NCI-H2196 treated with DMSO at 0.1 percent for 48 hours (cell line): Measurements from ENCODE around the gene FLNA.
"Not testable (repeated sequence)": the region's sequence is repeated elsewhere in the genome, so short reads cannot be mapped to it uniquely, and the experiment has no call there.

Experiments
- DNase-seq: peaks from one replicate; lab custom pipeline; 2025; ENCODE audit not compliant: unreplicated experiment; lab: John Stamatoyannopoulos, UW

FLNA gene

GRCh38 chrX:154341399-154342298, 32.8 kb downstream of the FLNA start:
- not testable (repeated sequence) for DNase-seq

DNA sequence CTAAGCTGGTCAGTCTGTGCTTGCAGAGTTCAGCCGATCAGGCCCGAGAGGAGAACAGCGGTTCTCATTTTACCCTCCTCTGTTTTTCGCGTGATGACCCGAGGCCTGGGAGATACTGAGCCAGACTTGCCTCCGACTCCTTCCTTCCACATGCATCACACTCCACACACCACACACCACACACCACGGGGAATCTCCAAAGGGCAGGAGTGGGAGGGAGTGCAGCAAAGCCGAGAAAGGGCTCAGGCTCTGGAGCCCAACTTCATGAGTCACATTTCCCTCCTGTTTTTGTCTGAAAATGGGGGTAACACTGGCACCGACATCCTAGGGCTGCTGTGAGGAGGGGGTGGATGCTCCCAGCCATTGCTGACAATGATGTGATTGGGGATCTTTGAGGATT, 39.9 kb downstream of the FLNA start:
- DNase-seq: no peak

DNA sequence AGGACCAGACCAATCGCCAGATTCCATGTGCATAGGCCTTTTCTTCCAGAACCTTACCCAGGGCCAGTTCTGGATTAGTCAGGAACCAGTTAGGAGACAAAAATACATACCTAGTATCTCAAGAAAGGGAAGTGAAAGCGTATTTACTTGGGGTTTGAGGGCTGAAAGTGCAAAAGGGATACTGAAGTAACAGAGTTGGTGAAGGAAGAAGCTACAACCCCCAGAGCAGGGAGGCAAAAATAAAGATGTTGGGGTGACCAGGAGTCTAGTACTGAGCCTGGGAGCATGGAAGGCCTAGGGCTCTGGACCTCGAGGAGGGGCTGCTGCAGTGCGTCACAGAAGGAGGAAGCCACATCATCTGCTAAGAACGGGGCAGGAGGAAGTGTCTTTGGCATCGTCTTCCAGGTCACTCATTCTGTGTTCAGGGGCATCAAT, 40.6 kb downstream of the FLNA start:
- DNase-seq: no peak

- DNase-seq: no peak
These were observed 41.3 kb downstream of the FLNA start for GRCh38 chrX:154333116-154333515.

DNA sequence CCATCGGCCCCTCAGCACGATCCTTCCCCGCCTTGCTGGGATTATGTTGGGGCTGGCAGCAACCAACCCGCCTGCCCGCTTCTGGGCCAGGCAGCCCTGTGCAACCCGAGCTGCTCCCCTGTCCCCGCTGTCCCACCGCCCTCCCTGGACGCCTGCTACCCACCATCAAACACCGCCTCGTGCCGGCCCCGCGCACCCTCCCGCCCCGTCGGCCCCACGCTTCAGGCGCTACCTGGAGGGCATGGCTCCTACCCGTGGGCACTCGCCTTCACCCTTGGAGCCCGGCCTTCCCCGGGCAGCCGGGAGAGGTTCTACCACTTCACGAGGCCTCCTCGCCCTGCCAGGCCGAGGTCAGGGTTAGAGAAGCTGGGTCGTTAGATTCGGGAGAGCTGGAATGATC, 41.9 kb downstream of the FLNA start:
- DNase-seq: no peak

GRCh38 chrX:154329294-154329693, 45.1 kb downstream of the FLNA start:
- DNase-seq: no peak

- DNase-seq: no peak
These were observed 45.8 kb downstream of the FLNA start for GRCh38 chrX:154328646-154329045.

- no peak for DNase-seq
These were observed 47.2 kb downstream of the FLNA start for GRCh38 chrX:154327038-154327820.

- DNase-seq: no peak
These were observed 48.9 kb downstream of the FLNA start for GRCh38 chrX:154325541-154325940.

DNA sequence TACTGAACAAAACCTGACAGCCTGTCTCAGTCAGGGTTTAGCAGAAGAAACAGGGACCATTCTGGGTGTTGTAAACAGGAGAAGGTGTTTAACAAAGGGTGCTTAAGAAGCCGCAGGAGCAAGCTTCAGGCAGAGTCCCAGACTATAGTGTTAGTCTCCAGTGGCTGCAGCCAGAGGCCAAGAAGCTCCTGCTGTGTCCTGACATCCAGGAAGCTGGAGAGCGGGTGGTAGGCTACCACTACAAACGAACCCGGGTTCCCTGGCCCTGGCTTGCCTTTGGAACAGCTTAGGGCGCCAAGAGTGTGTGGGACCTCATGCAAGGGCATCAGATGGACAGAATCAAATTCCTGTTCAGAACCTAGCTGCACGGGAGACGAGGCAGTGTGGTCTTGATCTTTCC, 50.9 kb downstream of the FLNA start:
- DNase-seq: no peak

- no peak for DNase-seq
These were observed 51.5 kb downstream of the FLNA start for GRCh38 chrX:154322890-154323289.

- no peak for DNase-seq
These were observed 52.8 kb downstream of the FLNA start for GRCh38 chrX:154321594-154321993.

GRCh38 chrX:154321152-154321551, 53.3 kb downstream of the FLNA start:
- no peak for DNase-seq

DNA sequence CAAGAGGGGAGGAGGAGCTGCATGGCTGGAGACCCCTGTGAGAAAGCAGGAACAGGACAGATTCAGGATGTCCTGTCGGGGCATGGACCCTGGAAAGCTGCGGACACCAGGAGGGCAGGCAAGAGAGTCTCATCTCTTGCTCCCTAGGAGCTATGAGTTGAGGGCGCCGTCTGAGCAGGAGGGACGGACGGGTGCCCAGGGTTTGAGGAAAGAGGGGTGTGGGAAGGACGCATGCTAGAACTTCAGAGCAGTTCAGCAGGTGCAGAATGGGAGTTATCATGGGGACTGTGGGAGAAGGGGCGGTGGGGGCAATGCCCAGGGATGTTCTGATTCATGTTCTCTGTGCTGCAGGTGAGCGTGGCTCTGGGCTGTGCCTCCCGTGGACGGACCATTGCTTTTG, 54.0 kb downstream of the FLNA start:
- no peak for DNase-seq

DNA sequence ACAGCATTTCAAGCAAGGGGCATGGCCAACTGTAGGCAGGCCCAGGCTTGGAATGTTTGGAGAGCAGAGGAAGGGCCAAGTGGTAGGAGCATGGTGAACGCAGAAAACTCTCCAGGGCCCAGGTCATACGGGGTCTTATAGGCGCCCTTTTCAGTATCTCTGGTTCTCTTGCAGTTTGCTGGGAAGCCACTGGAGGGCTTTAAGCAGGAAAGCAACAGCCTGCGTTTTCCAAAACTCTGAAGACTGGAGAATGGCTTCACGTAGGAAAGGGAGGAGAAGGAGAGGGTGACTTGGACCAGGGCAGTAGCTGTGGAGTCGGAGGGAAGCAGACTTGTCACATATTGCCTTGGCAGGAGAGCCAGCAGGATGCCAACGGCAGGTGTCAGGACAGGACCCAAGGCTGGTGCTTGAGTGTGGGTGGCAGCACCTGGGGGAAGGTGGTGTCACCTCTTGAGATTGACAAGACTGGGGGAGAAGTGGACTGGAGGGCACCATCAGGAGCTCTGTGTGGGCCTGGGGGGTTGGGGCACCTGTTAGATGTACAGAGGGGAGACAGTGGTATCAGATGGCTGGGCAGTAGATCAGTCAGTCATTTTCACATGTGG, 56.9 kb downstream of the FLNA start:
- no peak for DNase-seq

GRCh38 chrX:154315416-154315815, 59.0 kb downstream of the FLNA start:
- no peak for DNase-seq

- DNase-seq: no peak
These were observed 61.3 kb downstream of the FLNA start for GRCh38 chrX:154313147-154313546.

- DNase-seq: no peak
These were observed 62.3 kb downstream of the FLNA start for GRCh38 chrX:154312116-154312515.

DNA sequence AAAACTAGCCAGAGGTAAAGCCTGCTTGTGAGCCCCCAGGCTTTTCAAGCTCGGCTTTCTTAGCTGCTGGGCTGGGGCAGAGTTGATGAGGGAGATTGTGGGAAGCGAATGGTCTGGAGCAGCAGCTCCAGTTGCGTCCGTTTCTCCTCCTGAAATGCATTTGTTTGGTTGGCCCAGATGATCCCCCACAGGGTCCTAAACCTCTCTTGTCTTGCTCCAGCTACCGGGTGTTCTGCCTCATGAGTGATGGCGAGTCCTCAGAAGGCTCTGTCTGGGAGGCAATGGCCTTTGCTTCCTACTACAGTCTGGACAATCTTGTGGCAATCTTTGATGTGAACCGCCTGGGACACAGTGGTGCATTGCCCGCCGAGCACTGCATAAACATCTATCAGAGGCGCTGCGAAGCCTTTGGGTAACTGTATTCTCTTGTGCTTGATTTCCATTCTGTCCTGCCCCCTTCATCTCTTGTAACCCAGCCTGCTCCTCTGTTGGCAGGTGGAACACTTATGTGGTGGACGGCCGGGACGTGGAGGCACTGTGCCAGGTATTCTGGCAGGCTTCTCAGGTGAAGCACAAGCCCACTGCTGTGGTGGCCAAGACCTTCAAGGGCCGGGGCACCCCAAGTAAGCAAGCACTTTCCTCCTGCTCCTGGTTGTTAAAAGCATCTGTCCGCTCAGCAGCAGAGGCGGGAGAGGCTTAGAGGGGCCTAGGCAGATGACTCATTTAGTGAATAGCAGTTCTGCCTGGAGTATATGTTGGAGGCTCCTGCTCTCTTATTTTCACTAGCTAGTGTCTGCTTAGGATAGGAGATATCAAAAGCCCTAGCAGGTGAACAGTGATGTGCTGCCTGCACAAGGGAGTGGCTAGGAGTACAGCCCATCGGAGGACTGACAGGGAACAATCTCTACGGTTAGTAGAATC, 63.6 kb downstream of the FLNA start:
- no peak for DNase-seq

DNA sequence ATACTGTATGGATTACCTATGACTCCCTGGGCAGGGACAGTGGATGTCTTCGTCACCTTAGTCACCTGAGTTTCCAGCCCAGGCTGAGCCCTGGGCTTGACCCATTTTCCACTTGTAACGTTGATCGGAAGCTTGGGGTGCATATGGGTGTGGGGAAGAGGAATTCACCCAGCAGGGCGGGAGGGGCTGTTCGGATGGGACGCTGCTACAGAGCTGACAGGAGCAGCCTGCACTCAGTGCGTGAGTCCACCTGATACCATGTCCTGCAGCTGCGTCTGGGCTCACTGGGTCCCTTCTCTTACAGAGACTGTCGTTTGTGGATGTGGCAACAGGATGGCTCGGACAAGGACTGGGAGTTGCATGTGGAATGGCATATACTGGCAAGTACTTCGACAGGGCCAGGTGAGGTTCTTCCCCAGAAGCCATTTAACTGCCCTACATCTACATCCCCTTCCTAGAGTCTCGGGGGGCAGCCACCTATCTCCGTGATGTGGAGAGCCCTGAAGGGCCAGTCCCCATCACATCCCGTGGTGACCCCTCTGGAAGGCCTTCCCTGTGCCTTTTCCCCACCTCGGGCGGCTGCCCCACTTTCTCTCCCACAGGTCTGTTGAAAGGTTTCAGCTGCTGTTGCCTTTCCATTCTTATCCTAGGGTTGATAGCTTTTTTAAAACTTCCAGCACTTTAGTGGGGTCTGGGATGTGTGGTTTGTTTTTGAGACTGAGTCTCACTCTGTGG, 65.2 kb downstream of the FLNA start:
- DNase-seq: no peak
